Measurements from ENCODE around the gene ASTN2. TPM values are rescaled to one million over a fixed set of nuclear protein-coding genes. Genes with fewer than 3 reads are reported as not detected.
A peak's percentile ranks its signal among the peaks of the same experiment; 100 is the strongest.

ASTN2 gene
- polyA plus RNA-seq, 1 experiment = 12.8 TPM

DNA sequence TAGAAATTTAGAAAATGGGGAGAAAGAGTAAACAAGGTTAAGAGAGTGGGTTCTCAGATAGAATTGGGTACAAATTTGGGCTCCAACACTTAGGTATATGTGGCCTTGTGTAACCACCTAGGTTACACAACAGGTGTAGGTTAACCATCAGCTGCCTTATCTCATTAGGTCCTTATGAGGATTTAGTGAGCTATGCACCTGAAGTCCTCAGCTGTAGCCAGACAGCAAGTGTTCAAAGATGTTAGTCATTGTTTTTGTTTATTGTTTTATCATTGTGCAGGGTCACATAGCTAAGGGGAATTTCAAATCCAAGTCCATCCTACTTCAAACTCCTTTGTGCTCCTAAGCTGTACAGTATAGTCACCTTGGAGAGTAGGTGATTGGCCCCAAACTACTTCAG lies 728.7 kb downstream of the ASTN2 start:
- ChIA-PET CTCF (no interaction called here), POLR2A (no interaction called here)
- peak overlapping the region; percentile 88; the same call in 1 of the 2 replicates for H3K4me3 ChIP-seq (ENCODE audit: low read depth, low read length)
- H3K27me3 ChIP-seq (ENCODE audit: control insufficient read depth, insufficient read depth, low read length) = no peaks in the 10 kb centered on the region
- no peak for DNase-seq (ENCODE audit: low read depth)
- TF ChIP-seq, protein P1, sequence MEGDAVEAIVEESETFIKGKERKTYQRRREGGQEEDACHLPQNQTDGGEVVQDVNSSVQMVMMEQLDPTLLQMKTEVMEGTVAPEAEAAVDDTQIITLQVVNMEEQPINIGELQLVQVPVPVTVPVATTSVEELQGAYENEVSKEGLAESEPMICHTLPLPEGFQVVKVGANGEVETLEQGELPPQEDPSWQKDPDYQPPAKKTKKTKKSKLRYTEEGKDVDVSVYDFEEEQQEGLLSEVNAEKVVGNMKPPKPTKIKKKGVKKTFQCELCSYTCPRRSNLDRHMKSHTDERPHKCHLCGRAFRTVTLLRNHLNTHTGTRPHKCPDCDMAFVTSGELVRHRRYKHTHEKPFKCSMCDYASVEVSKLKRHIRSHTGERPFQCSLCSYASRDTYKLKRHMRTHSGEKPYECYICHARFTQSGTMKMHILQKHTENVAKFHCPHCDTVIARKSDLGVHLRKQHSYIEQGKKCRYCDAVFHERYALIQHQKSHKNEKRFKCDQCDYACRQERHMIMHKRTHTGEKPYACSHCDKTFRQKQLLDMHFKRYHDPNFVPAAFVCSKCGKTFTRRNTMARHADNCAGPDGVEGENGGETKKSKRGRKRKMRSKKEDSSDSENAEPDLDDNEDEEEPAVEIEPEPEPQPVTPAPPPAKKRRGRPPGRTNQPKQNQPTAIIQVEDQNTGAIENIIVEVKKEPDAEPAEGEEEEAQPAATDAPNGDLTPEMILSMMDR (IDR thresholded peaks at IDR 0.05; ENCODE audit: insufficient read depth, low read depth, low read length) = no peak
- H3K36me3 ChIP-seq (ENCODE audit: control insufficient read depth, insufficient read depth, low read length) = no peaks in the 10 kb centered on the region

DNA sequence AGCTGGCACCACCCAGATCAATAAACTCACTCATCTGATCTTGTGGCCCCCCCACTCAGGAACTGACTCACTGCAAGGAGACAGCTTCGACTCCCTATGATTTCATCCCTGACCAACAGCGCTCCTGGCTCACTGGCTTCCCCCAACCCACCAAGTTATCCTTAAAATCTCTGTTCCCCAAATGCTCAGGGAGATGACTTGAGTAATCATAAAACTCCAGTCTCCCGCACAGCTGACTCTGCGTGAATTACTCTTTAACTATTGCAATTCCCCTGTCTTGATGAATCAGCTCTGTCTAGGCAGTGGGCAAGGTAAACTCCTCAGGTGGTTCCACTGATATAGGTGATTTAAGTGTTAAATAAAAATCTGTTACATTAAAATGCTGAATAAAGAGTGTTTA lies 729.7 kb downstream of the ASTN2 start:
- TF ChIP-seq, protein P1 (IDR thresholded peaks at IDR 0.05; ENCODE audit: insufficient read depth, low read depth, low read length) = no peak

DNA sequence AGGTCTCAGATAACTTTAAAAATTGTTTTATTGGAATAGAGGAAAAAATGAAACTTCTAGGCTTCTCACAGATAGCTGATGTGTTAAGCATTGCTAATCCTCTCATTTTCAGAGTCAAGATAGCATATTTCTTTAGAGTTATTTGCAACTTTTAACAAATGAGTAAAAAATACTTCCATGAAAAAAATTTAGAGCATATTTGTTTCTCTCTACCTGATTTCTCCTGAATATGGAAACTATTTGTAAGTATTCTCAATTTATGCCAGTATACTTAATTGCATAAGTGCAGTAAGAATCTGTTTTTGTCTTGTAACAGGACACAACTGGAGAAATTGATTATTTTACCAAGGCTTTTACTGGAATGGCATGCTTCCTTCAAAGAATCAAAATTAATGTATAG lies 731.3 kb downstream of the ASTN2 start:
- Histone ChIP-seq H3K4me3 (ENCODE audit: low read depth, low read length) (no peak overlapping the region), H3K36me3 (ENCODE audit: control insufficient read depth, insufficient read depth, low read length) (no peaks in the 10 kb centered on the region), H3K27me3 (ENCODE audit: control insufficient read depth, insufficient read depth, low read length) (no peaks in the 10 kb centered on the region)
- TF ChIP-seq, protein P1 (IDR thresholded peaks at IDR 0.05; ENCODE audit: insufficient read depth, low read depth, low read length) = no peak
- no peak for DNase-seq (ENCODE audit: low read depth)
- CTCF ChIA-PET = interaction anchor here (0.6 kb wide), 2 partner anchors 48 to 957 kb away, joined by 3 to 5 read pairs; no protein-coding TSS in a partner anchor
- POLR2A ChIA-PET = no interaction called here

More for the DNA sequence above, 729.7 kb downstream of the ASTN2 start:
- Histone ChIP-seq H3K27me3 (ENCODE audit: control insufficient read depth, insufficient read depth, low read length) (no peaks in the 10 kb centered on the region), H3K4me3 (ENCODE audit: low read depth, low read length) (no peak overlapping the region), H3K36me3 (ENCODE audit: control insufficient read depth, insufficient read depth, low read length) (no peaks in the 10 kb centered on the region)
- ChIA-PET POLR2A (no interaction called here), CTCF (interaction anchor here (0.6 kb wide), 1 partner anchor 762 kb away, joined by 3 read pairs; no protein-coding TSS in a partner anchor)
- DNase-seq (ENCODE audit: low read depth) = no peak

- Histone ChIP-seq H3K4me3 (ENCODE audit: low read depth, low read length) (no peak overlapping the region), H3K27me3 (ENCODE audit: control insufficient read depth, insufficient read depth, low read length) (no peaks in the 10 kb centered on the region), H3K36me3 (ENCODE audit: control insufficient read depth, insufficient read depth, low read length) (no peaks in the 10 kb centered on the region)
- ChIA-PET CTCF (no interaction called here), POLR2A (interaction anchor here (0.7 kb wide), 1 partner anchor 522 kb away, joined by 3 read pairs; no protein-coding TSS in a partner anchor)
- TF ChIP-seq, protein P1 (IDR thresholded peaks at IDR 0.05; ENCODE audit: insufficient read depth, low read depth, low read length) = no peak
- no peak for DNase-seq (ENCODE audit: low read depth)
Measured at GRCh38 chr9:116674210-116674980, 740.5 kb downstream of the ASTN2 start.

DNA sequence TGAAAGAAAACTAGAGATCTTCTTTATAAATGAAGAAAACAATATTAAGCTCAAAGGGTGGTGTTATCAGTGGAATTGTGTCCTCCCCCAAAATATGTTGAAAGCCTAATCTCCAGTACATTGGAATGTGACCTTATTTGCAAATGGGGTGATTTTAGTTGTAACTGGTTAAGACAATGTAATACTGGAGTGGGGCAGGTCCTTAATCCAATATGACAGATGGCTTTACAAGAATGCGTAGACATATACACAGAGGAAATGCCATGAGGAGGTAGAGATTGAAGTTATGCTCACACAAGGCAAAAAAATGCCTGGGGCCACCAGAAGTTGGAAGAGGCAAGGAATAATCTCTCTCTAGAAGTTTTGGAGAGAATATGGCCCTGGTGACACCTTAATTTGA lies 741.5 kb downstream of the ASTN2 start:
- ChIA-PET CTCF (interaction anchor here (1.0 kb wide), 1 partner anchor 1082 kb away, joined by 3 read pairs; no protein-coding TSS in a partner anchor), POLR2A (no interaction called here)
- Histone ChIP-seq H3K27me3 (ENCODE audit: control insufficient read depth, insufficient read depth, low read length) (no peaks in the 10 kb centered on the region), H3K36me3 (ENCODE audit: control insufficient read depth, insufficient read depth, low read length) (no peaks in the 10 kb centered on the region), H3K4me3 (ENCODE audit: low read depth, low read length) (no peak overlapping the region)
- DNase-seq (ENCODE audit: low read depth) = no peak
- TF ChIP-seq, protein P1 (IDR thresholded peaks at IDR 0.05; ENCODE audit: insufficient read depth, low read depth, low read length) = no peak
